OCI-LY1 (cell line): Measurements from ENCODE around the gene ZNF22.

Source experiments
- CTCF ChIP-seq: fragments of 200-600 bp; sonication (generic), shearing (Covaris generic); IDR thresholded peaks from 2 replicates; pipeline ENCODE4 v1.5.1; 2017; ENCODE audit warnings: mild to moderate bottlenecking, antibody characterized with exemption, low read length, moderate library complexity, mixed read lengths
- EZH2 ChIP-seq: fragments of 200-600 bp; sonication (generic), shearing (Covaris generic); IDR thresholded peaks from 2 replicates; pipeline ENCODE4 v1.8.0; 2017; ENCODE audit warnings: borderline replicate concordance, mixed run types, mild to moderate bottlenecking, antibody characterized with exemption, low read length, moderate library complexity, mixed read lengths

GRCh38 chr10:45000752-45001380, at the start of gene ZNF22:
- TF ChIP-seq CTCF (no peak), EZH2 (no peak)
